Left lung (tissue), 10 donors: Measurements from ENCODE around the gene ACSBG1. TPM values are rescaled to one million over a fixed set of nuclear protein-coding genes. Genes with fewer than 3 reads are reported as not detected.

ENCODE experiments used
- ATAC-seq: fragments of 200-7000 bp; cut with Tn5 transposase; one replicate; pipeline ENCODE4 v1.9.1; 2020; ENCODE audit warnings: moderate library complexity
- DNase-seq, 4 donors: peaks; one replicate each; pipeline ENCODE4 v3.0.0-alpha.2; 2013 to 2020
- H3K27ac ChIP-seq, 2 donors: fragments of 200-600 bp; sonication (generic) in 1 of 2; one replicate each; pipeline versions ENCODE4 v1.5.0 to v1.8.0; 2020 to 2021
- H3K27me3 ChIP-seq, 2 donors: fragments of 200-600 bp; sonication (generic) in 1 of 2; one replicate each; pipeline versions ENCODE4 v1.5.0 to v1.8.0; 2020 to 2021
- H3K36me3 ChIP-seq, 2 donors: fragments of 200-600 bp; sonication (generic) in 1 of 2; one replicate each; pipeline versions ENCODE4 v1.5.0 to v1.8.0; 2020 to 2021
- H3K4me1 ChIP-seq, 2 donors: fragments of 200-600 bp; one replicate each; pipeline ENCODE4 v1.8.0; 2021
- H3K4me3 ChIP-seq, 2 donors: fragments of 200-600 bp; sonication (generic) in 1 of 2; one replicate each; pipeline versions ENCODE4 v1.5.0 to v1.8.0; 2020 to 2021; ENCODE audit warnings: mild to moderate bottlenecking in 1 of 2
- H3K9me3 ChIP-seq, 2 donors: fragments of 200-600 bp; sonication (generic) in 1 of 2; one replicate each; pipeline versions ENCODE4 v1.5.0 to v1.8.0; 2020 to 2021
- intact Hi-C, 2 donors: fragments of 100-400 bp; cut with DNase I; formaldehyde crosslinking; loops; one replicate each; pipeline versions ENCODE4 v1.11.2 to v1.14.2; 2022
- polyA plus RNA-seq, 6 donors: library from polyadenylated mRNA; unstranded; fragments of 120-200 nt; gene quantifications; one replicate each; pipeline ENCODE4 v1.2.1, GENCODE V29; 2013; ENCODE audit not compliant: insufficient read length in 6 of 6
- total RNA-seq, 2 donors: library from RNA; stranded (reverse); fragmentation: NEBNext Ultra II Directional; extraction: Animal tissue kit (Norgen Biotek cat#: 25700); gene quantifications; one replicate each; pipeline ENCODE4 v1.2.1, GENCODE V29; 2021
- TF ChIP-seq, protein P1 (sequence below), 2 donors: fragments of 200-600 bp; sonication (generic) in 1 of 2; IDR thresholded peaks; one replicate each; pipeline versions ENCODE4 v1.5.0 to v1.8.0; 2021; ENCODE audit warnings: antibody characterized with exemption in 2 of 2
- donor health status: DM: no; HTN: yes; CAD: no.
- donor health status: DM: no; HTN: no; CAD: no.

ACSBG1 gene
- total and polyA plus RNA-seq, 8 donors: 0.42 to 1.9 (median 0.79) TPM; not detected in 1

DNA sequence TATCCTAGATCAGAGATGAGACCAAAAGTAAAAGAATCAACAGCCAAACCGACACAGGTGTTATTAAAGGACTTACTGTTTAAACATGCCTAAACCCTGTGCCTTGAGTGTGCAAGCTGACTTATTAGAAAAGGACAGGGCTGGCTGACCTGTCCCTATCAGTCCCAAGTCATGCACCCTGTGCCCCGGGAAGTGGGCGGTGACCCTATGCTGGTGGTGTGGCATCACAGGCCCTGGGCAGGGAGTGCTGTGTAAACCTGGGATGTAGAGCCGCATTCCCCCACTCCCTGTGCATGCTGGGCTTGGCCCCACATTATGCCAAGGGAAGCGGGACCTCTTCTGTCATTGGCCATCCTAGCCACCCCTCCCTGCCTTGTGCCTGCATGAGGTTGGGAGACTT is 40.6 kb upstream of the ACSBG1 start:
- DNase-seq: no peak
- no peak overlapping the region for H3K27ac ChIP-seq
- ATAC-seq: no peak
- intact Hi-C loops: no loop called here
- H3K36me3 ChIP-seq: peaks cover 0 to 72% of the 10 kb centered on the region in 2 donors
- H3K4me3 ChIP-seq: no peak overlapping the region
- no peaks in the 10 kb centered on the region for H3K27me3 ChIP-seq
- TF ChIP-seq, protein P1, sequence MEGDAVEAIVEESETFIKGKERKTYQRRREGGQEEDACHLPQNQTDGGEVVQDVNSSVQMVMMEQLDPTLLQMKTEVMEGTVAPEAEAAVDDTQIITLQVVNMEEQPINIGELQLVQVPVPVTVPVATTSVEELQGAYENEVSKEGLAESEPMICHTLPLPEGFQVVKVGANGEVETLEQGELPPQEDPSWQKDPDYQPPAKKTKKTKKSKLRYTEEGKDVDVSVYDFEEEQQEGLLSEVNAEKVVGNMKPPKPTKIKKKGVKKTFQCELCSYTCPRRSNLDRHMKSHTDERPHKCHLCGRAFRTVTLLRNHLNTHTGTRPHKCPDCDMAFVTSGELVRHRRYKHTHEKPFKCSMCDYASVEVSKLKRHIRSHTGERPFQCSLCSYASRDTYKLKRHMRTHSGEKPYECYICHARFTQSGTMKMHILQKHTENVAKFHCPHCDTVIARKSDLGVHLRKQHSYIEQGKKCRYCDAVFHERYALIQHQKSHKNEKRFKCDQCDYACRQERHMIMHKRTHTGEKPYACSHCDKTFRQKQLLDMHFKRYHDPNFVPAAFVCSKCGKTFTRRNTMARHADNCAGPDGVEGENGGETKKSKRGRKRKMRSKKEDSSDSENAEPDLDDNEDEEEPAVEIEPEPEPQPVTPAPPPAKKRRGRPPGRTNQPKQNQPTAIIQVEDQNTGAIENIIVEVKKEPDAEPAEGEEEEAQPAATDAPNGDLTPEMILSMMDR (IDR thresholded peaks at IDR 0.05): no peak
- no peaks in the 10 kb centered on the region for H3K9me3 ChIP-seq
- H3K4me1 ChIP-seq: no peaks in the 10 kb centered on the region

DNA sequence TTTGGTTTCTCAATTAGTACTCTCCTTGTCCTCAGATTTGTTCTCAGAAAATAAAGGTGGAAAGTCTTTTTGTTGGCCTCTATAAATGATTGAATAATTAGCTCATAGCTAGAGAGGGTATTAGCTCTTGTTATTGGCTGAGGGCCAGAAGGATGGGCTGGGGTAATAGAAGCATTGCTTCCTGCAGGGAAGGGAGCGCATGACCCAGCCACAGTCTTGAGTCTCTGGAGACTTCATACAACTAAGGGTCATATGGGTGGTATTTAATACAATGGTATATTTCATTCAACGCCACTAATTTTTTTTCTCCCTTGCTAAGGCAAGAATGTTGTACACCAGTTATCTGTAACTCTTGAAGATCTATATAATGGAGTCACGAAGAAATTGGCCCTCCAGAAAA is 38.4 kb upstream of the ACSBG1 start:
- DNase-seq (no peak), ATAC-seq (no peak)
- no peaks in the 10 kb centered on the region for H3K27me3 ChIP-seq
- H3K27ac ChIP-seq: no peak overlapping the region
- H3K36me3 ChIP-seq: peaks cover 0 to 53% of the 10 kb centered on the region in 2 donors
- H3K4me3 ChIP-seq: no peak overlapping the region
- H3K4me1 ChIP-seq: no peaks in the 10 kb centered on the region
- no peaks in the 10 kb centered on the region for H3K9me3 ChIP-seq
- TF ChIP-seq, protein P1 (IDR thresholded peaks at IDR 0.05): no peak
- intact Hi-C loops: no loop called here

GRCh38 chr15:78272316-78272715 is 38.0 kb upstream of the ACSBG1 start:
- intact Hi-C loops: no loop called here
- no peak overlapping the region for H3K4me3 ChIP-seq
- no peaks in the 10 kb centered on the region for H3K4me1 ChIP-seq
- TF ChIP-seq, protein P1 (IDR thresholded peaks at IDR 0.05): no peak
- H3K27ac ChIP-seq: no peak overlapping the region
- peaks cover 0 to 50% of the 10 kb centered on the region in 2 donors for H3K36me3 ChIP-seq
- H3K9me3 ChIP-seq: no peaks in the 10 kb centered on the region
- H3K27me3 ChIP-seq: no peaks in the 10 kb centered on the region
- no peak for ATAC-seq
- no peak for DNase-seq

DNA sequence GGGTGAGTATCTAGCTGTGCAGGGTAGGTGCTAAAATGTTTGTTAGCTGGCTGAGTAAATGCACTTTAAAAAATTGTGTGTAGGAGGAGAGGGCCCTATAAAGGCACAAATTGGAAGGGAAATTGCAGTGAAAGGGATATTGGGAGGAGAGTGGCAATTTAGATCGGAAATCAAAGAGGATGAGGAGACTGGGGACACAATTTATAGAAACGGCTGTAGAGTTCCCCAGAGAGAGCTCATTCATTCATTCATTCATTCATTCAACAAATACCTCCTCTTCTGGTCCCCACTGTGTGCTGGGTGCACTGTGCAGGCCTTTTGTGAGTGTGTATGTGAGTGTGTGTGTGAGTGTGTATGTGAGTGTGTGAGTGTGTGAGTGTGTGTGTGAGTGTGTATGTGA is 32.4 kb upstream of the ACSBG1 start:
- Histone ChIP-seq H3K4me3 (no peak overlapping the region), H3K4me1 (peaks cover 8 to 18% of the 10 kb centered on the region in 2 donors), H3K27me3 (no peaks in the 10 kb centered on the region), H3K9me3 (no peaks in the 10 kb centered on the region), H3K36me3 (peaks cover 0 to 6% of the 10 kb centered on the region in 2 donors), H3K27ac (no peak overlapping the region)
- ATAC-seq: no peak
- TF ChIP-seq, protein P1 (IDR thresholded peaks at IDR 0.05): no peak
- intact Hi-C loops: no loop called here
- DNase-seq: no peak

DNA sequence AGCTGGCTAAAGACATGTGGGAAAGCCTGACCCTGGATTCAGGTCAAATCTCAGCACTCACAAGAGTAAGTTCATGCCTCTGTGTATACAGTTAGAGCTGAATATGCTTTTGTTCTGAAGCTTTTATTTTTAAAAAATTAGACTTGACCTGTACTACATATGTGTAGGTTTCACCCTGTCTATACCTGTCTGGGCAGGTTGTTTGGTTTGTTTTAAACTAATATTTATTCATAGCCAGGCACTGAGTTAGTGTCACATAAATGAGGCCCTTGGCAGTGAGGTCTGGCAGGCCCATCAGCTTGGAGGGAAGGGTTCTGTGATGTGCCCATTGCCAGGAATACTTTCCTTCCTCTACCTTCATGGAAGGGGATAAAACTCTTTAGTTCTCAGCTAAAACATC is 31.9 kb upstream of the ACSBG1 start:
- Histone ChIP-seq H3K9me3 (no peaks in the 10 kb centered on the region), H3K27me3 (no peaks in the 10 kb centered on the region), H3K27ac (no peak overlapping the region), H3K4me3 (no peak overlapping the region), H3K4me1 (peaks cover 8 to 18% of the 10 kb centered on the region in 2 donors), H3K36me3 (peaks cover 0 to 3% of the 10 kb centered on the region in 2 donors)
- intact Hi-C loops: no loop called here
- ATAC-seq (no peak), DNase-seq (no peak)
- TF ChIP-seq, protein P1 (IDR thresholded peaks at IDR 0.05): no peak
